Vagina (tissue), 2 donors: ENCODE measurements around the gene XRCC4.

Source experiments
- CTCF ChIP-seq, 3 experiments: fragments of 450-650 bp in 2 of 3; fragments of 200-600 bp in 1 of 3; sonication (generic) in 1 of 3; IDR thresholded peaks; one replicate each; pipeline ENCODE4 v1.5.1; 2017 to 2019; ENCODE audit warnings: antibody characterized with exemption in 3 of 3, mild to moderate bottlenecking in 2 of 3, moderate library complexity in 2 of 3
- POLR2AphosphoS5 ChIP-seq, 2 donors: sonication (generic); formaldehyde crosslinking; IDR thresholded peaks; one replicate each; pipeline ENCODE4 v1.9.0; 2017; ENCODE audit warnings: antibody characterized with exemption in 2 of 2, mild to moderate bottlenecking in 2 of 2, low read depth in 1 of 2; ENCODE audit not compliant: insufficient read depth in 1 of 2

DNA sequence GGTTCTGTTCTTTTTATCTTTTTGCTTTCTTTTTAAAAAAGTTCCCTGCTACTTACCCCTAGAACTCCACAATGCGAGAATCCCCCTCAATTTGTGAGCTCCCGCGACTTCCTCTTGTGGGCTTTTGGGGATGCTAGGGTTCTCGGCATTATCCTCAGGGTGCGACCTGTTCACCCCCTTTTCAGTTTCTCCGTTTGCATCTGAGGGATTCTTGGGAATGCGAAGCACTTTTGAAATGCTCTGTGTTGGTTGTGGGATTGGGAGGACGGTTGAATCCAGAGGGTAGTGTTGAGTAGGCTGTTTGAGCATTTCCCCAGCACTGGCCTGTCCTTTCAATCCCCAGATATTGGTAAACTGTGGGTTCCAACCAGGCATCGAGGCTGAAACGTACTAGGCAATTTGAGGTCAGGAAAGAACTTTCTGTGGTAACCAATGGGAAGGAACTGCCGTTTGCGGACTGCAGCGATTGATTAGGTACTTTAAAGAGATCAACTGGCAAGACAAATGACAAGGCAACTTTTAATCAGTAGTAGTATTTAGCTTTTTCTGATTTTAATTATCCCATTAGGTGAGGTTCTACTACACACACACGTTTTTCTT is 415 bp downstream of the XRCC4 start:
- TF ChIP-seq CTCF (IDR thresholded peaks at IDR 0.05): no peak
- no peak for TF ChIP-seq POLR2AphosphoS5 (IDR thresholded peaks at IDR 0.05; ENCODE audit: insufficient read depth in 1 of 2, low read depth in 1 of 2)
